GM12878 (cell line): ENCODE results near the gene LYPD6. TPM values are rescaled to one million over a fixed set of nuclear protein-coding genes. Genes with fewer than 3 reads are reported as not detected.

Experiments used
- ATAC-seq: fragments of 200-7000 bp; cut with Tn5 transposase; 3 replicates; pipeline ENCODE4 v1.9.1; 2020; ENCODE audit warnings: mild to moderate bottlenecking, moderate library complexity
- BruUV-seq: library from RNA; stranded (reverse); fragments of 400-500 nt; replicated peaks from 2 replicates; lab custom pipeline; 2021; lab: Mats Ljungman, UMichigan
- CTCF ChIA-PET: fragments of 300-600 bp; sonication (Branson Sonifier 250); formaldehyde crosslinking; extraction: SDS; loops from one replicate; lab custom pipeline; 2021; ENCODE audit warnings: inconsistent platforms; lab: Yijun Ruan, JAX
- POLR2A ChIA-PET: fragments of 350-600 bp; formaldehyde crosslinking; extraction: SDS; loops from one replicate; lab custom pipeline; 2021; ENCODE audit warnings: inconsistent platforms; lab: Charles Lee
- RAD21 ChIA-PET: fragments of 300-600 bp; sonication (Branson Sonifier 250); formaldehyde crosslinking; loops from one replicate; lab custom pipeline; 2023; ENCODE audit warnings: antibody characterized with exemption; ENCODE audit not compliant: unreplicated experiment; lab: Charles Lee
- SMC1A ChIA-PET: fragments of 300-600 bp; sonication (Branson Sonifier 250); formaldehyde crosslinking; loops from one replicate; lab custom pipeline; 2023; ENCODE audit not compliant: unreplicated experiment, uncharacterized antibody; lab: Charles Lee
- DNase-seq: peaks from one replicate; pipeline ENCODE4 v3.0.0-alpha.2; 2011; ENCODE audit warnings: low read depth, low spot score
- FAIRE-seq: peaks from 3 replicates; lab custom pipeline; 2011; peaks lifted over from hg19 to GRCh38; lab: Jason Lieb, UNC
- H2AFZ ChIP-seq: 2 replicates; pipeline ENCODE4 v1.6.0; 2011; ENCODE audit warnings: low read depth, low read length, control low read depth; ENCODE audit not compliant: control insufficient read depth
- H3K27ac ChIP-seq: 2 replicates; pipeline ENCODE4 v1.5.1; 2011; ENCODE audit warnings: control low read depth; ENCODE audit not compliant: control insufficient read depth, insufficient read depth
- H3K27me3 ChIP-seq, 2 experiments: replicated peaks in 1 of 2; 2 replicates each; pipeline versions ENCODE4 v1.6.0 to v1.6.1; 2011; ENCODE audit warnings: low read length in 1 of 2; ENCODE audit not compliant: control insufficient read depth in 2 of 2, insufficient read depth in 2 of 2
- H3K36me3 ChIP-seq, 2 experiments: 2 replicates each; pipeline ENCODE4 v1.5.1; 2011; ENCODE audit warnings: low read length in 1 of 2; ENCODE audit not compliant: control insufficient read depth in 2 of 2, insufficient read depth in 2 of 2
- H3K4me1 ChIP-seq: 2 replicates; pipeline ENCODE4 v1.6.1; 2011; ENCODE audit warnings: mild to moderate bottlenecking, low read length, moderate library complexity, mixed read lengths; ENCODE audit not compliant: control insufficient read depth, insufficient read depth
- H3K4me2 ChIP-seq: 2 replicates; pipeline ENCODE4 v1.6.0; 2011; ENCODE audit warnings: control low read depth; ENCODE audit not compliant: control insufficient read depth, insufficient read depth
- H3K4me3 ChIP-seq: fragments of 200-600 bp; sonication (generic); 2 replicates; pipeline ENCODE4 v1.5.1; 2016
- H3K79me2 ChIP-seq: 2 replicates; pipeline ENCODE4 v1.6.0; 2011; ENCODE audit warnings: low read length; ENCODE audit not compliant: control insufficient read depth, insufficient read depth
- H3K9ac ChIP-seq: 2 replicates; pipeline ENCODE4 v1.8.0; 2011; ENCODE audit warnings: low read length, control low read depth, mixed read lengths; ENCODE audit not compliant: control insufficient read depth, insufficient read depth
- H3K9me3 ChIP-seq: replicated peaks from 3 replicates; pipeline ENCODE4 v1.5.1; 2011; ENCODE audit warnings: mild to moderate bottlenecking, low read length; ENCODE audit not compliant: control insufficient read depth, insufficient read depth
- H4K20me1 ChIP-seq: 2 replicates; pipeline ENCODE4 v1.6.0; 2011; ENCODE audit not compliant: control insufficient read depth, insufficient read depth
- BHLHE40 ChIP-seq, 2 experiments: fragments of 450-650 bp in 1 of 2; IDR thresholded peaks; 2 replicates each; pipeline ENCODE4 v1.6.1; 2011 to 2017; ENCODE audit warnings: low read depth in 2 of 2, borderline replicate concordance in 1 of 2, improper control_type of control experiment in 1 of 2, low read length in 1 of 2, mild to moderate bottlenecking in 1 of 2
- DPF2 ChIP-seq: fragments of 450-650 bp; IDR thresholded peaks from 2 replicates; pipeline ENCODE4 v1.6.1; 2017; ENCODE audit warnings: mild to moderate bottlenecking
- E2F4 ChIP-seq: IDR thresholded peaks from 2 replicates; pipeline ENCODE4 v1.6.1; 2012; ENCODE audit warnings: low read depth, low read length, improper control_type of control experiment
- EGR1 ChIP-seq, 2 experiments: IDR thresholded peaks; 1 replicate in 1 of 2; 2 replicates in 1 of 2; pipeline ENCODE4 v1.6.1; 2011 to 2012; ENCODE audit warnings: low read depth in 2 of 2, low read length in 2 of 2, borderline replicate concordance in 1 of 2, mild to moderate bottlenecking in 1 of 2, moderate library complexity in 1 of 2
- IRF5 ChIP-seq: fragments of 450-650 bp; IDR thresholded peaks from 2 replicates; pipeline ENCODE4 v1.6.1; 2017; ENCODE audit warnings: borderline replicate concordance
- NBN ChIP-seq: fragments of 450-650 bp; IDR thresholded peaks from 2 replicates; pipeline ENCODE4 v1.6.1; 2016
- NRF1 ChIP-seq: conservative IDR thresholded peaks from 2 replicates; pipeline ENCODE4 v1.6.1; 2011; ENCODE audit warnings: mild to moderate bottlenecking, low read depth, low read length, improper control_type of control experiment
- RBBP5 ChIP-seq: fragments of 200-600 bp; sonication (generic); conservative IDR thresholded peaks from 2 replicates; pipeline ENCODE4 v1.6.1; 2016
- SIN3A ChIP-seq: IDR thresholded peaks from 2 replicates; pipeline ENCODE4 v1.6.1; 2012; ENCODE audit warnings: low read depth, low read length, improper control_type of control experiment
- SMARCA5 ChIP-seq: fragments of 450-650 bp; IDR thresholded peaks from 2 replicates; pipeline ENCODE4 v1.6.1; 2017; ENCODE audit warnings: mild to moderate bottlenecking
- TCF7 ChIP-seq: IDR thresholded peaks from 2 replicates; pipeline ENCODE4 v1.6.1; 2014; ENCODE audit warnings: antibody characterized with exemption, borderline replicate concordance
- ZBTB40 ChIP-seq: fragments of 450-650 bp; IDR thresholded peaks from 2 replicates; pipeline ENCODE4 v1.6.1; 2016; ENCODE audit warnings: mild to moderate bottlenecking, moderate library complexity, borderline replicate concordance
- ZNF274 ChIP-seq: IDR thresholded peaks from one replicate; pipeline ENCODE4 v1.8.0; 2011; ENCODE audit not compliant: insufficient read length, insufficient read depth
- ZNF592 ChIP-seq: fragments of 450-650 bp; IDR thresholded peaks from 2 replicates; pipeline ENCODE4 v1.6.1; 2017; ENCODE audit warnings: mild to moderate bottlenecking, moderate library complexity
- WGBS: methylation state at CpG from one replicate; pipeline ENCODE4 v1.1.6; 2016; ENCODE audit warnings: low lambda C conversion rate; ENCODE audit not compliant: insufficient replicate concordance, insufficient coverage; ENCODE audit errors: missing lambda C conversion rate; 5-methylcytosine and 5-hydroxymethylcytosine counted together
- in situ Hi-C: fragments of 300-500 bp; cut with MboI; formaldehyde crosslinking; loops from 9 replicates; pipeline ENCODE4 v1.14.3; 2018; ENCODE audit warnings: mixed read lengths
- intact Hi-C: fragments of 100-400 bp; cut with micrococcal nuclease; formaldehyde crosslinking; loops from one replicate; pipeline ENCODE4 v1.14.2; 2022; ENCODE audit not compliant: unreplicated experiment
- polyA plus RNA-seq, 11 experiments: library from polyadenylated mRNA; depleted of rRNA in 4 of 11; unstranded in 6 of 11; stranded (reverse) in 5 of 11; fragments of >200 nt; fragmentation: Nextera tagmentation in 4 of 11; fragmentation: Illumina TruSeq in 1 of 11; extraction: Ambion mirVana in 4 of 11; extraction: Trizol in 1 of 11; gene quantifications; 1 replicate in 1 of 11; 2 replicates in 10 of 11; pipeline versions ENCODE4 v1.2.1 to v1.2.3, GENCODE V29; 2011 to 2016; ENCODE audit warnings: inconsistent platforms in 2 of 11, missing spikeins in 2 of 11, low read depth in 1 of 11
- total RNA-seq, 4 experiments: library from RNA; depleted of rRNA in 3 of 4; stranded (reverse); fragments of >200 nt in 3 of 4; fragmentation: Illumina TruSeq in 1 of 4; extraction: Trizol in 1 of 4; gene quantifications; 2 replicates each; pipeline versions ENCODE4 v1.2.1 to v1.2.3, GENCODE V29; 2013 to 2021

The LYPD6 gene
- total and polyA plus RNA-seq, 10 of the 15 experiments (the other 5 are each of a cell fraction or from before 2014, with no cell fraction given): not detected

GRCh38 chr2:149385350-149385749 is 55.0 kb downstream of the LYPD6 start (continued):
- no peak for TF ChIP-seq BHLHE40 (IDR thresholded peaks at IDR 0.05; ENCODE audit: borderline replicate concordance in 1 of 2, low read depth in 2 of 2, low read length in 1 of 2)
- TF ChIP-seq NRF1: no peak
- no peak for TF ChIP-seq SMARCA5

- in situ Hi-C loops: no loop called here
- H3K9me3 ChIP-seq: no peaks in the 10 kb centered on the region
- no peak overlapping the region for H3K9ac ChIP-seq
- SMC1A ChIA-PET: no interaction called here
- POLR2A ChIA-PET: no interaction called here
- FAIRE-seq (no peak), DNase-seq (no peak), ATAC-seq (no peak)
- no peak overlapping the region for H3K4me3 ChIP-seq
- intact Hi-C loops: no loop called here
- H3K27me3 ChIP-seq: no peaks in the 10 kb centered on the region
- H3K4me2 ChIP-seq: no peak overlapping the region
- BruUV-seq: no TSS peak
- WGBS: 0% methylated on average over 2 of the region's 2 CpGs
- no peak overlapping the region for H2AFZ ChIP-seq
- H3K79me2 ChIP-seq: no peaks in the 10 kb centered on the region
- H3K4me1 ChIP-seq: no peaks in the 10 kb centered on the region
- H3K27ac ChIP-seq: no peak overlapping the region
- RAD21 ChIA-PET: no interaction called here
- no peaks in the 10 kb centered on the region for H3K36me3 ChIP-seq
- CTCF ChIA-PET: no interaction called here
- H4K20me1 ChIP-seq: no peaks in the 10 kb centered on the region
- no peak for TF ChIP-seq IRF5
- TF ChIP-seq ZNF274: no peak
- no peak for TF ChIP-seq SIN3A
- TF ChIP-seq NBN: no peak
- no peak for TF ChIP-seq E2F4
- TF ChIP-seq TCF7: no peak
- no peak for TF ChIP-seq ZNF592
- TF ChIP-seq ZBTB40: no peak
- TF ChIP-seq DPF2: no peak
- no peak for TF ChIP-seq RBBP5
- TF ChIP-seq EGR1 (IDR thresholded peaks at IDR 0.05; ENCODE audit: borderline replicate concordance in 1 of 2, low read depth in 2 of 2, low read length in 2 of 2): no peak
These were observed 57.0 kb downstream of the LYPD6 start for GRCh38 chr2:149387411-149387810.
